ENCODE data around the gene HIP1R.

DNA sequence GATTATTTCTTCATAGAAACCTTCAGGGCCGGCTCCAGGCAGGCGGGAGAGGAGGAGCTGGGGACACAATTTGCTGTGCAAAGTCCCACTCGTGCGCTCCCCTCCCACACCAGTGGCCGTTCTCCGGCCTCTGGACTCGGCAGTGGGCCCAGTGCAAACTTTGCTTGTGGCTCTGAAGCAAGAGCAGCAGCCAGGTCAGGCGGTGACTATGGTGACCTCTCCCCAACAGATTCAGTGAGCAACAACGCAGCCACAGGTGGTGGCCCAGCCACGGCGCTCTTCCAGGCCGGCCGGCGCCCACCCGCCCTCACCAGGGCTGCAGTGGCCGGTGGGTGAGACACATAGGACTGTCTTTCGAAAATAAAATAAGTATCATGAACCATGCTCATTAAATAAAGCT is 31.1 kb downstream of the HIP1R start:
- TF ChIP-seq, protein P1, sequence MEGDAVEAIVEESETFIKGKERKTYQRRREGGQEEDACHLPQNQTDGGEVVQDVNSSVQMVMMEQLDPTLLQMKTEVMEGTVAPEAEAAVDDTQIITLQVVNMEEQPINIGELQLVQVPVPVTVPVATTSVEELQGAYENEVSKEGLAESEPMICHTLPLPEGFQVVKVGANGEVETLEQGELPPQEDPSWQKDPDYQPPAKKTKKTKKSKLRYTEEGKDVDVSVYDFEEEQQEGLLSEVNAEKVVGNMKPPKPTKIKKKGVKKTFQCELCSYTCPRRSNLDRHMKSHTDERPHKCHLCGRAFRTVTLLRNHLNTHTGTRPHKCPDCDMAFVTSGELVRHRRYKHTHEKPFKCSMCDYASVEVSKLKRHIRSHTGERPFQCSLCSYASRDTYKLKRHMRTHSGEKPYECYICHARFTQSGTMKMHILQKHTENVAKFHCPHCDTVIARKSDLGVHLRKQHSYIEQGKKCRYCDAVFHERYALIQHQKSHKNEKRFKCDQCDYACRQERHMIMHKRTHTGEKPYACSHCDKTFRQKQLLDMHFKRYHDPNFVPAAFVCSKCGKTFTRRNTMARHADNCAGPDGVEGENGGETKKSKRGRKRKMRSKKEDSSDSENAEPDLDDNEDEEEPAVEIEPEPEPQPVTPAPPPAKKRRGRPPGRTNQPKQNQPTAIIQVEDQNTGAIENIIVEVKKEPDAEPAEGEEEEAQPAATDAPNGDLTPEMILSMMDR (IDR thresholded peaks at IDR 0.05; ENCODE audit: insufficient read depth, low read depth, low read length) = no peak
- no peak for TF ChIP-seq EZH2 (IDR thresholded peaks at IDR 0.05; ENCODE audit: insufficient read depth, low read length)

Data from astrocyte (in vitro differentiated cells and primary cell).